Activated T-cell treated with anti-CD3 and anti-CD28 coated beads, Interleukin-2, amount 50 U/mL, for 1 hour (primary cell): ENCODE data around the gene CREB5.

Experiments
- DNase-seq: peaks from one replicate; pipeline ENCODE4 v3.0.0-alpha.2; 2020

Gene CREB5

DNA sequence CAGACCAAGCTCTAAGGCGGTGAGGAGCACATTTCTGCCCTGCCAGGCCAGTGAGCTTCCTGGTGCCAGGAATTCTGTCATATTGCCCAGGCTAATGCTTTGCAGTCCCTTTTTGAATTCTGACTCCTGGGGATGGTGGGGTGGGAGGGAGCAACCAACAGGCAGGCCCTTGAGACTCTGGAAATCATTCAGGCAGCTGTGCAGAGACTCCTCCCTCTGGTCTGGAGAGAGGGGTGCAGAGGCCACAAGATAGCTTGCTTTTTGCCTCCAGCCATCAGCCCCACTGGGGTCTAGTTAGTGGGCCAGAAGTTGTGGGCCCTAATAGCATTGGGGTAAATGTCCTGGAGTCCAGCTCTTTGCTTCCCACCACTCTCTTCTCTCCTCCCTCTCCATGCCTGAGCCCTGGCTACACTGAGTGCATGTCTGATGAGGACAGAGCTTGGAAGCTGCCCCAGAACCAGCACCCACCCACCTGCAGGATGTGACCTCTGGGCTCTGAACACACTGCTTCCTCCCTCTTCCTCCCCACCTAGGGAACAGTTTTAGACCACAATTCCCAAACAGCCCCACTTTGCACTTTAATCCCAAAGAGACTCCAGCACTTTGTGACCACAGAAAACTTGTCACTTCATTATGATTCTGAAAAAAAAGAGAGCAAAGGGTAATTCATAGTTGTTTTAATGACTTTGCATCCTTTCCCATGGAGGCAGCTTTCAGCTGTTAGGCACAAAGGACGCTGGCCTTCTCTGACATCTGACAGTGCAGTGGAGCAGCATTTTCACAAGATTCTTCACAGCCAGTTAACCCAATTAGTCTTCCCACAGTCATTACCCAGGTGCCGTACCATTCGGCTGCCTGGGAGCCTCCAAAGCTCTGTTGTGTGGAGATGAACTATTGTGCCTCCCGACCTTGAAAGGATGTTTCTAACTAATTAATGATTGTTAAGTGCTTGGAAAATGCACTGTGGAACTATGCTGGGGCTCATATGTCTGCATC is 283.3 kb downstream of the CREB5 start:
- DNase-seq: no peak

DNA sequence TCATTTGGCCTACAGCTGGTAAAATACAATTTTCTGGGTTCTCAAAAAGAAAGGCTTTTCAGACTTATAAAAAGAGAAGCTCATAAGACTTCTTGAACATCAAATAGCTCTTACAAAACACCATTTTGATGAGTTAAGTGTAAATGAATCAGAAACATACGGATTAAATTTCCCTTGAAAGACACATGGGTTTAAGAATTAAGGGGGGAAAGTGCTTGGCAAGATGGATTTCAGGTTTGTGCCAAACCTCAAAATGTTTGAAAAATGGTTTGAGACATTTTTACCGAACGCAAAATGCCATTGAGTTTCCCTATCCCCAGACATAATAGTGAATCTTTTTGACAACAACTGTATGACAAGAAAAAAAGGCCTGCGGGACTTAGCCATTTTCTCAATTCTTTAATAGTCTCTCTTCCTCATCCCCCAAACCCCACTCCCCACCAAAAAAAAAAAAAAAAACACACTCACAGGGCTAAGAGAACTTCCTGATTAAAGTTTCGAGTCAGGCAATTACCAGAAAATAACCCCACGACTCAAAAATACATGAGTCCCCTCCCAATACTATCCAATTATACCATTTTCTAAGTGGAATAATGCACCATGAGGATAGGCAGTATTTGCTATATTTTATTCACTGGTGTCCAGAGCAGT is 285.7 kb downstream of the CREB5 start:
- no peak for DNase-seq

GRCh38 chr7:28698840-28699239 is 286.5 kb downstream of the CREB5 start:
- DNase-seq: no peak

GRCh38 chr7:28700096-28700495 is 287.8 kb downstream of the CREB5 start:
- DNase-seq: no peak

DNA sequence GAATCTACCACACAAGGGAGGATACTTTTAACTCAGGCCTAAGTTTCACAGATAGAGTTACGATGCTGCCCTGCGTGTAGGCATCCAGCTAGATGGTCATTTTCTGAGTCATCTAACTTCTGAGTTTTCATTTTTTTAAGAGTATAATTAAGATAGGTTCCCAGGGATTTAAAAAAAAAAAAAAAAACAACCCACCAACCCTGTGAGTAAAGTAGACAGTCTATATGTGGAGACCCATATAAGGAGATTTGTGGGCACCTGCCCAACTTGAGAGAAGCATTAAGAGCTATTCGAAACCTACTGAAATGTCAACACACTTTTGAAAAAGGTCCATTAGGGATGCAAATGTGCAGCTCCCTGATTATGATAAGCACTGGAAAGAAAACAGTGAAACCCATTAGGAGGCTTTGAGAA is 288.5 kb downstream of the CREB5 start:
- no peak for DNase-seq

DNA sequence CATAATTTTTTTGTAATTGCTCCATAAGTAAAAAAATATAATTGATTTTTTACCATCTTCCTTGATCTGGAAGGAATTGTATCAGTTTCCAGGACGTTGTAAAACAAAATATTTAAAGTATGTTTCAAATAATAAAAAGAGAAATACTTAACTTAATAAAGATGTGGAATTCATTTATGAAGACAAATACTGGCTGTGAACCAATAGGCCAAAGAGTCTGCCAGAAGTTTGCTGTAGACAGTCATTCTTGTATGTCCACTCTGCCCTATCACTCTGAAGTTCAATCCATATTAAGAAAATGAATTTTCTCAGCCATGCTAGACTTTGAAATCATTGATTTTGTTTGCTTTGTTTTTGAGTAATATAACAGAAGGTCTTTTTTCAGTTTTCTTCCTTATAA is 289.4 kb downstream of the CREB5 start:
- DNase-seq: no peak

DNA sequence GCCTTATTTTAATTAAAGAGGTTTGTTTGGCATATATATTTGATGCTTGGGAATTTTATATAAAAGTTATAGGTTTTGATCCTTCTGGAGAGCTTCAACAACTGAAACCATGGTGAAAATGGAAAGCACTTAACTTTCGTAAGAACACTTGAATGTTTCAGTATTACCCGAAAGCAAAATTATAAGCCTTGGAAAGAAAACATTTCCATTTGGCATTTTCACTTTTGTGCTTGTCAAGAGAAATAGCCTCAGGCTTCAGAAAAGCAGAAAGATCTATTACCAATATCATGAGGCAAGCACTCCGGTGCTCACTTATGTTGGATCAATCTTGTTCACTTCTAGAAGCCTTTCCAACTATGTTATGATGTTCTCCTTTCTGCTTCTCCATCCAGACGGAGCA is 289.9 kb downstream of the CREB5 start:
- DNase-seq: no peak

DNA sequence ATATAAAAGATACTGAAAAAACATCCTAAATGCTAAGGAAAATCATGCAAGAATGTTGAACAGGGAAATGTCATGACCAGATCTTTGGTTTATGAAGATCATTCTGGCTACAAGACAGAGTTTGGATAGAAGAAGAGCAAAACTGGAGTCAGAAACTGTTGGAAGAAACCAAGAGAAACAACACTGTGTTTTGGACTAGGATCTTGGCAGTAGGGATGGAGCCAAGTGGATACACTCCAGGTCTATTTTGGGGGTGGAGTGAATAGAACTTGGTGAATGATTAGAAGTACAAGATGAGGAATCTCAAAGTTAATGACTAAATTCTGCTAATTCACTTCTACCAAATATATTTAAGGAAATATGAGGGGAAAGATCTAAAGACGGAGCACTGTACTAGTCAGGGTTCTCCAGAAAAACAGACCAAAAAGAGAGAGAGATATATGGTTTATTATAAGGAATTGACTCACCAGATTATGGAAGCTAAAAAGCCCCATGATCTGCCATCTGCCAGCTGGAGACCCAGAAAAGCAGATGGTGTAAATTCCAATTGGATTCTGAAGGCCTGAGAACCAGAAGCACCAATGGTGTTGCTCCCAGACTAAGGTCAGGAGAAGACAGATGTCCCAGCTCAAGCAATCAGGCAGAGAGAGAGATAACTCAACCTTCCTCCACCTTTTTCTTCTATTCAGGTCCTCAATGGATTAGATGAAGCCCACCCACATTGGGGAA is 290.9 kb downstream of the CREB5 start:
- DNase-seq: no peak

GRCh38 chr7:28704706-28705105 is 292.4 kb downstream of the CREB5 start:
- no peak for DNase-seq

DNA sequence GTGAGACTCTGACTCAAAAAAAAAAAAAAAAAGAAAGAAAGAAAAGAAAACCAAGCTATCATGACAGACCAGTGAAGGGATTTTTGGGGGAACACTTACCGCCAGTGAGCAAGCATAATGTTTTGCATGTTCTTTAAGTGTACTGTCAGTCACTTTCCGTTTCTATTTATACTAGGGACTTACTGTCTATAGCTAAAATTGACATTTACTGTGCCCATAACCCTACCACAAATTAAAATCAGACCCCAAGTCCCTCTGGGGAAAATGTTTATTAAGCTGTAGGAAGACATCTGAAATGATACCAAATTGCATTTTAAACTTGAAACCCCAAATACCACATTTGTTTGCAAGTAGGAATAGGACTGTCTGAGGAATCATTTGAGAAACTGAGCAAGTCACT is 293.0 kb downstream of the CREB5 start:
- no peak for DNase-seq

- DNase-seq: no peak
Measured at GRCh38 chr7:28706584-28706983, 294.3 kb downstream of the CREB5 start.

DNA sequence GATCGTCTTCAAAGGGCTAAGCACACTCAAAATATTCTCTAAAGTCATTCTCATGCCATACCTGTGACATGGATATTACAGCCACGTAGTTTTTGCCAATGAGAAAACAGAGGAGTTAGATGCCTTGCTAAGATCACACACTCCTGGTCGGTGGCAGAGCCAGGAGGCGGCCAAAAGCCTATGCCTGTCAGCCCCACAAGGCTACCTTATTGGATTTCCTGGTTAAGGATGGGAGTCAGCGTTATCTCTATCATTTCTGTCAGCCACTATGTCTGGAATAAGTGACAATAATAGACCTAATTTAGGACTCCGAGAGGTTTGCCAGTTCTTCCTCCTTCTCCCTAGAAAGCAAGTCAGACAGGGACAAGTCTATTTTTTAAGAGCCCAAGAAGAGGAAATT is 295.0 kb downstream of the CREB5 start:
- DNase-seq: no peak

GRCh38 chr7:28708033-28708951 is 296.0 kb downstream of the CREB5 start:
- no peak for DNase-seq

GRCh38 chr7:28709748-28710147 is 297.4 kb downstream of the CREB5 start:
- DNase-seq: no peak

DNA sequence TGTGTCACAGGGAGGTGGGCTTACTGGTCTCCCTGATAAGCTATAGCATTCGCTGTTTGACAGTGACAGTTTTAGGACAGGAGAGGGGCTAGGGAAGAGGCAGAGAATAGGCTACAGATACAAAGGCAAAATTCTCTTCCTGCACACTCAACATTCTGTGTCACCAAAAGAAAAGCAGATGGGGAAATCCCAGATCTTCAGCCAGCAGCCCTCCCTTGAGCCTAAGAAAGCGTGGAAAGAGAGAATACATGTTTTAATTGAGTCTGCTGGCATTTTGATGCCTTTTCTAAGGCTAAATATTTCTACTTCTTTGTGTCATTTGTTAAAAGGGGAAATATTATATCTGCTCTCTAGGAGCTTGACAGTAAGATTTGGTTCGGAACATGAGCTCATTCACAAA is 298.8 kb downstream of the CREB5 start:
- DNase-seq: no peak

GRCh38 chr7:28714459-28715120 is 302.3 kb downstream of the CREB5 start:
- DNase-seq: no peak

- DNase-seq: no peak
Measured at GRCh38 chr7:28717445-28718054, 305.2 kb downstream of the CREB5 start.

DNA sequence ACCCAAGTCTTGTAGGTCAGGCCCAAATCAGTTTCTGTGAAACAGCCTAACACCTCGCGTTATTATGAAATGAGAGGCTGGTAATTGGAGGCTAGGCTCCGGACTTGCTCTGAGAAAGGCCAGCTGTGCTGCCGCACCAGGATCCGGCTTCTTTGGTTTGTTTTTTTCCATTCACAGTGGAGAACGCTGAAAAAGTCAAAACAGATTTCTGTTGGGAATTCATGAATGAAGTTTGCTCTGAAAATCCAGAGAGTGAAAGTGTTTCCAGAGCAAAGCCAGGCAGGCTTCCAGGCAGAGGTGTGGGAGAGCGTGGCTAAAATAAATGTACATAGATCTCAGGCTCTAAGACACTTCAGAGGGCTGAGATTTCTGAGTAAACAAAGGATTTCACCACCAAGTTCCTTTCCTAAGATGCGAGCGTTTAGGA is 305.8 kb downstream of the CREB5 start:
- DNase-seq: no peak

- no peak for DNase-seq
Measured at GRCh38 chr7:28718545-28718944, 306.2 kb downstream of the CREB5 start.

GRCh38 chr7:28722684-28723083 is 310.4 kb downstream of the CREB5 start:
- no peak for DNase-seq

GRCh38 chr7:28723336-28723735 is 311.0 kb downstream of the CREB5 start:
- DNase-seq: no peak
